Chondrocyte (in vitro differentiated cells): ENCODE measurements around the gene SGTB. TPM values are rescaled to one million over a fixed set of nuclear protein-coding genes. Genes with fewer than 3 reads are reported as not detected.
A peak's percentile ranks its signal among the peaks of the same experiment; 100 is the strongest.

Experiments
- DNase-seq: peaks from one replicate; pipeline ENCODE4 v3.0.0; 2021; ENCODE audit warnings: mixed read lengths, low spot score
- H3K27ac Mint-ChIP-seq: one replicate; pipeline ENCODE4 v1.8.0; 2021; ENCODE audit warnings: mild to moderate bottlenecking, moderate library complexity, mixed read lengths; ENCODE audit not compliant: unreplicated experiment
- H3K27me3 Mint-ChIP-seq: 2 replicates; pipeline ENCODE4 v1.8.0; 2021; ENCODE audit warnings: low read depth, mixed read lengths
- H3K36me3 Mint-ChIP-seq: 2 replicates; pipeline ENCODE4 v1.8.0; 2021; ENCODE audit warnings: low read depth, mixed read lengths
- H3K4me1 Mint-ChIP-seq: 2 replicates; pipeline ENCODE4 v1.8.0; 2021; ENCODE audit warnings: low read depth, mild to moderate bottlenecking, mixed read lengths
- H3K4me3 Mint-ChIP-seq: one replicate; pipeline ENCODE4 v1.8.0; 2021; ENCODE audit warnings: mild to moderate bottlenecking, moderate library complexity, mixed read lengths; ENCODE audit not compliant: unreplicated experiment
- H3K9me3 Mint-ChIP-seq: 2 replicates; pipeline ENCODE4 v1.8.0; 2021; ENCODE audit warnings: low read depth, mixed read lengths
- CTCF ChIP-seq: fragments of 200-600 bp; sonication (generic); IDR thresholded peaks from 2 replicates; pipeline ENCODE4 v1.5.0; 2021; ENCODE audit warnings: antibody characterized with exemption, mild to moderate bottlenecking, moderate library complexity
- total RNA-seq: library from RNA; stranded (reverse); gene quantifications from 3 replicates; pipeline ENCODE4 v1.2.1, GENCODE V29; 2021

Gene SGTB
- total RNA-seq, 1 donor from 2014 or later, result 30.9 TPM

DNA sequence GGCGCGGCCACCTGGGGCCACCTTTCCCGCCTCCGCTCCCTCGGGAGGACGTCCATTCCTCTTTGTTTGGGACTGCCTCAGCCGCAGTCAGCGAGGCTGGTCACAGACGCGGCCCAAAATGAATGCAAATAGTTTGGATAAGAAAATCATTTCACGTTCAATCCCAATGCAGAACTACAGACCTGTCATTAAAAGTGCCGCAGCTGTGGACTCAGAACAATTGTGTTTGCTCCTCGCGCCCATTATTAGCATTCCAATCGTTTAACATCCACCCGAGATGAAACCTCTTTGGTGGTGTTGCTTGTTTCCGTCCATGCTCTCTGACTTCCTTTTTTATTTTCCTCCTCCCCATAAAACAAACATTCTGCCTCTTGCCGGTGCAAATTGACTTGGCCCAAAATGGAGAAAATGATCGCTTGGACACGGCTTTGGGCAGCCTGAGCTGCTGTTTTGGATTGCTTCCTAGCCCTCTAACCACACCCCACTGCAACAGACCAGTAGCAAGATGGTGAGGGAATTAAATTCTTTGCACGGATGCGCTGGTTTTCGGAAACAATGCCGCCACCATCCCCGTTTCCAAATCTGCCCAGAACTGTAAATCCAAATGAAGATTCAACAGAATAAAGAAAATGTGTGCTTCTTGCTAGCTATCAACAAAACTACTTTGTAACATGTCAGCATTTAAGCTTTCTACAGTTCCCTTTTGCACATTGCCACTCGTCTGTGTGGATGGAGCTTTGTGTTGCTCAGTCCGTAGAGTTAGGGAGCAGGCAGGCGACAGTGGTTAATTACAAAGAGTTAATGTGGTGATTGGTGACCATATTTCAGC is 880 bp upstream of the SGTB start:
- Mint-ChIP-seq H3K4me1 (peaks cover 44% of the 10 kb centered on the region), H3K9me3 (no peaks in the 10 kb centered on the region), H3K27ac (peak overlapping the region; percentile 96), H3K4me3 (peak overlapping the region; percentile 86), H3K36me3 (peaks cover 2% of the 10 kb centered on the region), H3K27me3 (no peaks in the 10 kb centered on the region)
- DNase-seq, result no peak
- TF ChIP-seq CTCF, result no peak

- H3K27ac Mint-ChIP-seq, result peak overlapping the region; percentile 86
- peaks cover 2% of the 10 kb centered on the region for H3K36me3 Mint-ChIP-seq
- peak; percentile 8 for TF ChIP-seq CTCF
- no peak for DNase-seq
- H3K9me3 Mint-ChIP-seq, result no peaks in the 10 kb centered on the region
- H3K4me1 Mint-ChIP-seq, result peaks cover 36% of the 10 kb centered on the region
- peak overlapping the region; percentile 71 for H3K4me3 Mint-ChIP-seq
- H3K27me3 Mint-ChIP-seq, result no peaks in the 10 kb centered on the region
Observed at GRCh38 chr5:65721050-65721719, 724 bp downstream of the SGTB start.

DNA sequence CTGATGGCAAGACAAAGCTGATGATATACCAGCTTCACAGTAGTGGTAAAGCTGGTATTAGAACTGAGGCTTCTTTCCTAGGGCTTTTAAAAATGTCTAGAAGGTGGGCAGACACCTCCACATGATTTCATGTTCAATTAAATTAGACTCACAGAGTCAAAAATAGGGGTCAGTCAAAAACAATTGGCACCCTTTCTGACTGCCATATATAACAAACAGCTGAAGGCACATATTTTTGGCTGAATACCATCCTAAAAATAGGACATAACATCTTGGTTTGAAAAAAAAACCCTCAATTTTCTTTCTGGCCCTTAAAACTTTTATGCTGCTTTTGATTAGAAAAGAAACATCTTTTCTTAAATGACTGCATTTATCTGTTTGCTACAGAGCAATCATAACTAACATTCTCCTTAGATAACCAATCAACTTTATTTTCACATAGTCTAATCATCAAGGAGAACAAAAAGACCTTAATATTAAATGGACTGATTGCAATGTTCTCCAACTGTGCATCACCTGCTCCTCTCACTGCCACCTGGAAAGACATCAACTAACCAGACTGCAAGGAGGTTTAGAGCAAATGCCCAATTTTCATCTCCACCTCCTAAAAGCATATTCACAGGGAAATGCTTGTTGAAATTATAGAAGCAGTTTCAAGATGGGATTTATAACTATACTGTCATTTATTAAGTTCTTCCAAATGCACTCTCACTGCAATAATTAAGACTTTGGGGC is 3.2 kb downstream of the SGTB start:
- Mint-ChIP-seq H3K27ac (no peak overlapping the region), H3K4me3 (no peak overlapping the region), H3K9me3 (no peaks in the 10 kb centered on the region), H3K27me3 (no peaks in the 10 kb centered on the region), H3K36me3 (peaks cover 4% of the 10 kb centered on the region), H3K4me1 (peaks cover 19% of the 10 kb centered on the region)
- TF ChIP-seq CTCF, result no peak
- DNase-seq, result no peak

GRCh38 chr5:65708145-65708544 is 13.8 kb downstream of the SGTB start:
- no peak overlapping the region for H3K4me3 Mint-ChIP-seq
- no peak overlapping the region for H3K27ac Mint-ChIP-seq
- DNase-seq, result no peak
- H3K4me1 Mint-ChIP-seq, result no peaks in the 10 kb centered on the region
- no peak for TF ChIP-seq CTCF
- H3K27me3 Mint-ChIP-seq, result no peaks in the 10 kb centered on the region
- peaks cover 12% of the 10 kb centered on the region for H3K36me3 Mint-ChIP-seq
- no peaks in the 10 kb centered on the region for H3K9me3 Mint-ChIP-seq

DNA sequence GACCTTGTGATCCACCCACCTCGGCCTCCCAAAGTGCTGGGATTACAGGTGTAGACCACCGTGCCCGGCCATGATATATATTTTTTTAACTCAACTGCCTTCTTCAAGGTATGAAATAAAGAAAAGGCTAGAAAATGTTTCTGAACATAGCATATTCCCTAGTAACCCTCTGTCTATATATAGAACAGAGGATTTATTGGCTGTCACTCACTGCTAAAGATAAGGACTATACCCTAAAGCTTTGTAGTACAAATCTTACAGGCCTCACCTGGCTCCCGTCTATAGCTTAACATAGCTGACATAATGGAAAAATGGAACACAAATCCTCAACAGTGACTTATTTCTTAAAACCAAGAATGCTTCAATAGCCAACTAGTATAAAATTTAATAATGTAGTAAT is 14.2 kb downstream of the SGTB start:
- Mint-ChIP-seq H3K4me3 (no peak overlapping the region), H3K9me3 (no peaks in the 10 kb centered on the region), H3K27me3 (no peaks in the 10 kb centered on the region), H3K4me1 (no peaks in the 10 kb centered on the region), H3K27ac (no peak overlapping the region), H3K36me3 (peaks cover 14% of the 10 kb centered on the region)
- TF ChIP-seq CTCF, result no peak
- DNase-seq, result no peak
